Measurements from ENCODE around the gene TRERF1.

TRERF1 gene

GRCh38 chr6:42424906-42425474 is 26.7 kb downstream of the TRERF1 start:
- DNase-seq: no peak

GRCh38 chr6:42423244-42423643 is 28.5 kb downstream of the TRERF1 start:
- DNase-seq: peak; percentile 57

GRCh38 chr6:42420741-42421140 is 31.0 kb downstream of the TRERF1 start:
- DNase-seq: no peak

- no peak for DNase-seq
Observed at GRCh38 chr6:42419490-42420280, 32.0 kb downstream of the TRERF1 start.

GRCh38 chr6:42418724-42419123 is 33.0 kb downstream of the TRERF1 start:
- DNase-seq: no peak

- peak; percentile 53 for DNase-seq
Observed at GRCh38 chr6:42417641-42418112, 34.0 kb downstream of the TRERF1 start.

GRCh38 chr6:42411406-42411805 is 40.3 kb downstream of the TRERF1 start:
- DNase-seq: no peak

- no peak for DNase-seq
Observed at GRCh38 chr6:42410861-42411260, 40.9 kb downstream of the TRERF1 start.

- DNase-seq: no peak
Observed at GRCh38 chr6:42409581-42409980, 42.1 kb downstream of the TRERF1 start.

- peak; percentile 29 for DNase-seq
Observed at GRCh38 chr6:42407379-42407778, 44.3 kb downstream of the TRERF1 start.

- no peak for DNase-seq
Observed at GRCh38 chr6:42406306-42407280, 45.1 kb downstream of the TRERF1 start.

GRCh38 chr6:42405021-42405420 is 46.7 kb downstream of the TRERF1 start:
- DNase-seq: no peak

GRCh38 chr6:42404484-42404883 is 47.2 kb downstream of the TRERF1 start:
- peak; percentile 57 for DNase-seq

GRCh38 chr6:42403831-42404230 is 47.9 kb downstream of the TRERF1 start:
- no peak for DNase-seq

- DNase-seq: no peak
Observed at GRCh38 chr6:42403421-42403820, 48.3 kb downstream of the TRERF1 start.

- peak; percentile 66 for DNase-seq
Observed at GRCh38 chr6:42402184-42402583, 49.5 kb downstream of the TRERF1 start.

- no peak for DNase-seq
Observed at GRCh38 chr6:42401613-42401951, 50.1 kb downstream of the TRERF1 start.

- no peak for DNase-seq
Observed at GRCh38 chr6:42400886-42401612, 50.7 kb downstream of the TRERF1 start.

- DNase-seq: no peak
Observed at GRCh38 chr6:42400061-42400760, 51.5 kb downstream of the TRERF1 start.

GRCh38 chr6:42396720-42397119 is 55.0 kb downstream of the TRERF1 start:
- no peak for DNase-seq

GRCh38 chr6:42394881-42395620 is 56.7 kb downstream of the TRERF1 start:
- no peak for DNase-seq

All from stimulated activated CD4-positive, alpha-beta T cell treated with anti-CD3 and anti-CD28 coated beads, Interleukin-4, amount 100 ng/mL, for 24 hours (primary cell).